Mucosa of descending colon (tissue), 3 donors: ENCODE results near the gene TNP1. TPM values are rescaled to one million over a fixed set of nuclear protein-coding genes. Genes with fewer than 3 reads are reported as not detected.

Experiments
- ATAC-seq: fragments of 200-7000 bp; cut with Tn5 transposase; one replicate; pipeline ENCODE4 v1.9.1; 2020; ENCODE audit warnings: mild to moderate bottlenecking, moderate library complexity
- DNase-seq, 3 donors: peaks; one replicate each; pipeline ENCODE4 v3.0.0-alpha.2; 2020
- H3K36me3 ChIP-seq: fragments of 200-600 bp; one replicate; pipeline ENCODE4 v1.8.0; 2021; ENCODE audit warnings: low read depth, mild to moderate bottlenecking
- H3K4me1 ChIP-seq: fragments of 200-600 bp; one replicate; pipeline ENCODE4 v1.8.0; 2021; ENCODE audit warnings: low read depth, mild to moderate bottlenecking
- H3K4me3 ChIP-seq: fragments of 200-600 bp; one replicate; pipeline ENCODE4 v1.8.0; 2021; ENCODE audit warnings: mild to moderate bottlenecking
- H3K9me3 ChIP-seq: fragments of 200-600 bp; one replicate; pipeline ENCODE4 v1.8.0; 2021; ENCODE audit warnings: mild to moderate bottlenecking
- CTCF ChIP-seq: fragments of 200-600 bp; IDR thresholded peaks from one replicate; pipeline ENCODE4 v1.8.0; 2022; ENCODE audit warnings: antibody characterized with exemption, mild to moderate bottlenecking
- intact Hi-C, 2 donors: fragments of 100-400 bp; cut with DNase I in 1 of 2; cut with micrococcal nuclease in 1 of 2; formaldehyde crosslinking; loops; one replicate each; pipeline versions ENCODE4 v1.11.0 to v1.11.1; 2022; cut with DNase I, micrococcal nuclease
- total RNA-seq, 3 donors: library from RNA; stranded (reverse); fragmentation: NEBNext Ultra II Directional in 2 of 3; extraction: Animal tissue kit (Norgen Biotek cat#: 25700) in 2 of 3; gene quantifications; one replicate each; pipeline versions ENCODE4 v1.2.1 to v1.2.4, GENCODE V29; 2021 to 2023
- donor health status: DM: no; HTN: no; CAD: no; lungs with moderate emphysema.
- donor health status: DM: no; HTN: no; CAD: no.
- donor health status: DM: no; HTN: yes; CAD: no.

The TNP1 gene
- total RNA-seq, 3 donors from 2014 or later = not detected

DNA sequence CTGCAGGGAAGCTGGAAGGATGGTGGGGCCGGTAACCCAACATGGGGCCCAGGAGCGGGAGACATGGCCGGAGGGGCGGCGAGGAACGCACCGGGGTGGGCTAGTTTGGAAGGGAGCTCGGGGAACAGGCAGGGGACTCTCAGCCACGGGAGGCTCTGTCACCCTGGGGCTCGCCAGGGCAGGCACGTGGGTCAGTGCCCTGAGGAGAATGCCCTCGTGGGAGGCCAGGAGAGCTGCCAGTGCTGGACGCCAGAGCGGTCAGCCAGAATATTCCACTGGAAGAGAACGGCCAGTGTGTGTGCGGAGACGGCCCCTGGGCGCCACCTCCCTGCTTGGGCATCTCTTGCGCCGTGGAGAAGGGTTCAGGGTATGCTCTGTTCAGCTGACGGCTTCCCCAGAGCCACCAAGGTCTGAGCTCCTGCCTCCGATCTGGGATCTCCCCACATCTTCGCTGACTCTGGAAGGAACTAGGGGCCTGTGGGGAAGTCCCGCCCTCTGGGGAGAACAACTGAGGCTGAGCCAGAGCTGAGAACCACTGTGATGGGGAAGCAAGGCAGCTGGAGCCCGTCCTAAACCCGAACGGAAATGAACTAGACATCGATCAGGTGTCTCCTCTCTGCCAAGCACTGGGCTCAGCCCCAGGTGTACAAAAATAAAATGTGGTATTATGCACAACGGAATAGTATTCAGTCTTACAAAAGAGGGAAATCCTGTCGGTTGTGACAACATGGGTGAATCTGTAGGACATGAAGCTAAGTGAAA, 49.3 kb downstream of the TNP1 start:
- intact Hi-C loops = no loop called here
- Histone ChIP-seq H3K9me3 (no peaks in the 10 kb centered on the region), H3K4me3 (no peak overlapping the region), H3K4me1 (no peaks in the 10 kb centered on the region), H3K36me3 (no peaks in the 10 kb centered on the region)
- TF ChIP-seq CTCF = no peak
- no peak for ATAC-seq
- DNase-seq = no peak

Other genes starting within 250 kb of the TNP1 start
- gene IGFBP2, start 226.6 kb downstream of the TNP1 start, total RNA-seq = 10 to 100 TPM; 26.7 to 62.1 (median 57.2) TPM
- gene IGFBP5, start 164.5 kb downstream of the TNP1 start, total RNA-seq = 100 to 1,000 TPM in 1 of 3 donors, 10 to 100 TPM in 2; 36.4 to 628 (median 95.9) TPM